A549 treated with RU486 at 1 μM for 4 hours (cell line): ENCODE data around the gene POGLUT3. TPM values are rescaled to one million over a fixed set of nuclear protein-coding genes. Genes with fewer than 3 reads are reported as not detected.

Experiments used
- total RNA-seq: library from RNA; stranded (reverse); fragments of 200-300 nt; extraction: Qiagen RNA extraction; gene quantifications from 5 replicates; pipeline ENCODE4 v1.2.3, GENCODE V29; 2022; ENCODE audit warnings: low read depth

Gene POGLUT3, protein sequence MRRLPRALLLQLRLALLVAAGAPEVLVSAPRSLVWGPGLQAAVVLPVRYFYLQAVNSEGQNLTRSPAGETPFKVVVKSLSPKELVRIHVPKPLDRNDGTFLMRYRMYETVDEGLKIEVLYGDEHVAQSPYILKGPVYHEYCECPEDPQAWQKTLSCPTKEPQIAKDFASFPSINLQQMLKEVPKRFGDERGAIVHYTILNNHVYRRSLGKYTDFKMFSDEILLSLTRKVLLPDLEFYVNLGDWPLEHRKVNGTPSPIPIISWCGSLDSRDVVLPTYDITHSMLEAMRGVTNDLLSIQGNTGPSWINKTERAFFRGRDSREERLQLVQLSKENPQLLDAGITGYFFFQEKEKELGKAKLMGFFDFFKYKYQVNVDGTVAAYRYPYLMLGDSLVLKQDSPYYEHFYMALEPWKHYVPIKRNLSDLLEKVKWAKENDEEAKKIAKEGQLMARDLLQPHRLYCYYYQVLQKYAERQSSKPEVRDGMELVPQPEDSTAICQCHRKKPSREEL
- total RNA-seq = 9.1 to 12.7 TPM (median 12.3 TPM) in 5 replicates

DNA sequence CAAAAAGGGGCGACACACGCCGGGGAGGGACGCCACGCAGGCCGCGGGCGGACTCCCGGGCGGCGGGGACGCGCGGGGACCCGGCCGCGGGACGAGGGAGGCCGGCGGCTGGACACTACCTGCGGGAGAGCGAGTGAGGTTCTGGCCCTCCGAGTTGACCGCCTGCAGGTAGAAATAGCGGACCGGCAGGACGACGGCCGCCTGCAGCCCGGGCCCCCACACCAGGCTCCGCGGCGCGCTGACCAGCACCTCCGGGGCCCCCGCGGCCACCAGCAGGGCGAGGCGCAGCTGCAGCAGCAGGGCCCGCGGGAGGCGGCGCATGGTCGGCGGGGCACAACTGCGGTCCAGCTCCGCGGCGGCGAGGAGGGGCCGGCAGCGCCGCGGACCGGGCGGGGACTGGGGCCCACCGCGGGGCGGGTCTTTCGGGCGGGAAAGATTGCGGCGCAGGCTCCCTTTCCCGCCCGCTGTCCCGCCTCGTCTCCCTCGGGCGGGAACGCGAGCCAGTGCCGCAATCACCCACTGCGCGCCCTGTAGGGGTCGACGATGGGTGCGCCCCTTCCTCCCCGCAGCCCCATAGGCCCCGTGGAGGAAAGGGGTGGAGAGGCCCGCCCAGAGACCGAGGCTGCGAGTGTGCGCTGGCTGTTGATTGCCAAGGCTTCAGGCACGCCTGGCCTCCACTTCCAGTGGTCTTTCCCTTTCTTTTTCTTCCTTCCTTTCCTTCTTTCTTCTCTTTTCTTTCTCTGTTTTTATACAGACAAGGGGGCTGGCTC, at the start of gene POGLUT3:
POGLUT3 (minus strand) TSS at position 339 of the 770 bp plus-strand sequence; CDS start at position 321, 18 bp downstream.

DNA sequence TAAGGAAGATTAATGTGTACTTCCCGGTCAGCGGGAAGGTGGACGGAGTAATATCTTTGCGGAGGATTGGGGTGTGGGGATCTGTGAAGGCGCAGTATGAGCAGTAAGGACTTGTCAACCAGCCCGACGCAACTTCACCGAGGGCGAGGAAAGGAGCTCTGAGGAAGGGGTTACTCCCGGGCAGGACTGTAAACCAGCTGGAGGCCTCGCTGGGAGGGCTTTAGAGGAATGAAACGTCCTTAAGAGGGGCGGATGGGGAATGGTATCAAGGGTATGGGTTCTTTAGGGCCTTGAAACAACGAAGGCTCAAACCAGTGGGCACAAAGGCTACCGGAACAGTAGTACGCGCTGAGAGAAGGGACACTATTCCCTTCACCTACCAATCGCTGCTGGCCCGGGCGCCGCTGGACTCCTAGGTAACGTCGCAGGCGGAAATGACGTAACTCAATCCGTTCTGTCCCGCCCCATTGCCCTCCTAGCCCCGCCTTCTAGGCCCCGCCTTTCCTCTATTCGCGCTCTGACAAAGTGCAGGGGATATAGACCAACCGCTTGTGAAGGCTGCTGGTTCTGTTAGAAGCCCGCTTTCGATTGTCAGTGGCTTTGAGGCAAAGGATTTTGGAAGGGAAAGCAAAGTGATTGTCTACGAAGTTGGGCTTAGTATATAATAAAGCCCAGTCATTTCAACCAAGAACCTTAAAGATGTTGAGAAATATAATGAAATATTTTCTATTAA, 30.9 kb downstream of the POGLUT3 start, which contains the start of gene C11orf65:
C11orf65 (minus strand) TSS at position 439 of the 733 bp plus-strand sequence. CDS start 5,970 bp downstream, outside the sequence.

Other genes starting within 250 kb of the POGLUT3 start
- 0.20 to 0.65 TPM in 2 of 5 replicates, not detected in the others for gene C11orf65, start 30.9 kb downstream of the POGLUT3 start, total RNA-seq
- gene EXPH5, start 95.4 kb upstream of the POGLUT3 start, total RNA-seq = 0.02 to 0.06 TPM (median 0.04 TPM) in 4 of 5 replicates, not detected in the other
- gene DDX10, start 166.7 kb upstream of the POGLUT3 start, total RNA-seq = 55.7 to 78.9 TPM (median 60.6 TPM) in 5 replicates